GM19351 (cell line): ENCODE results near the gene INTS3.

Experiments used
- ATAC-seq: cut with Tn5 transposase; IDR thresholded peaks from one replicate; pipeline ENCODE4 v1.9.1; 2021; ENCODE audit warnings: mild to moderate bottlenecking, moderate library complexity; ENCODE audit not compliant: unreplicated experiment

Gene INTS3

GRCh38 chr1:153727463-153728304 lies at the start of gene INTS3:
INTS3 (plus strand) TSS chr1:153728050; CDS start chr1:153728635, 585 bp downstream.
- ATAC-seq: peak; percentile 96

- no peak for ATAC-seq
Observed at GRCh38 chr1:153678519-153679336, 49.1 kb upstream of the INTS3 start, which contains the start of gene NPR1. NPR1 (plus strand) TSS chr1:153678688; CDS start chr1:153679109, 421 bp downstream.

- no peak for ATAC-seq
Observed at GRCh38 chr1:153679337-153680119, 48.3 kb upstream of the INTS3 start.

- ATAC-seq: no peak
Observed at GRCh38 chr1:153680120-153680403, 47.8 kb upstream of the INTS3 start.

GRCh38 chr1:153682730-153683129 lies 45.1 kb upstream of the INTS3 start:
- ATAC-seq: no peak

GRCh38 chr1:153683854-153684253 lies 44.0 kb upstream of the INTS3 start:
- ATAC-seq: no peak

- no peak for ATAC-seq
Observed at GRCh38 chr1:153684892-153685291, 43.0 kb upstream of the INTS3 start.

GRCh38 chr1:153685544-153686340 lies 42.1 kb upstream of the INTS3 start:
- no peak for ATAC-seq

GRCh38 chr1:153687346-153688125 lies 40.3 kb upstream of the INTS3 start:
- no peak for ATAC-seq

GRCh38 chr1:153688276-153688675 lies 39.6 kb upstream of the INTS3 start:
- ATAC-seq: no peak

GRCh38 chr1:153688736-153689328 lies 39.0 kb upstream of the INTS3 start:
- ATAC-seq: no peak

- no peak for ATAC-seq
Observed at GRCh38 chr1:153693466-153693865, 34.4 kb upstream of the INTS3 start.

GRCh38 chr1:153696741-153697140 lies 31.1 kb upstream of the INTS3 start:
- ATAC-seq: no peak

GRCh38 chr1:153697191-153698019 lies 30.4 kb upstream of the INTS3 start:
- ATAC-seq: no peak

GRCh38 chr1:153698020-153698922 lies 29.6 kb upstream of the INTS3 start:
- no peak for ATAC-seq

- ATAC-seq: no peak
Observed at GRCh38 chr1:153698923-153699714, 28.7 kb upstream of the INTS3 start.

- no peak for ATAC-seq
Observed at GRCh38 chr1:153699768-153700167, 28.1 kb upstream of the INTS3 start.
